Ishikawa (cell line): ENCODE data around the gene SPOCK1.

ENCODE experiments used
- CEBPB ChIP-seq: IDR thresholded peaks from 2 replicates; pipeline ENCODE4 v1.6.1; 2012
- CREB1 ChIP-seq: IDR thresholded peaks from 2 replicates; pipeline ENCODE4 v1.6.1; 2012; ENCODE audit warnings: low read depth
- EGR1 ChIP-seq: IDR thresholded peaks from 2 replicates; pipeline ENCODE4 v1.6.1; 2012
- EP300 ChIP-seq: IDR thresholded peaks from 2 replicates; pipeline ENCODE4 v1.6.1; 2012; ENCODE audit warnings: borderline replicate concordance
- FOXM1 ChIP-seq: IDR thresholded peaks from 2 replicates; pipeline ENCODE4 v1.6.1; 2012; ENCODE audit warnings: low read depth, borderline replicate concordance
- NFIC ChIP-seq: IDR thresholded peaks from 2 replicates; pipeline ENCODE4 v1.6.1; 2012
- RAD21 ChIP-seq: IDR thresholded peaks from 2 replicates; pipeline ENCODE4 v1.6.1; 2012; ENCODE audit warnings: low read depth
- TAF1 ChIP-seq: IDR thresholded peaks from 2 replicates; pipeline ENCODE4 v1.6.1; 2012; ENCODE audit warnings: low read depth, mild to moderate bottlenecking
- TCF12 ChIP-seq: IDR thresholded peaks from 2 replicates; pipeline ENCODE4 v1.6.1; 2012; ENCODE audit warnings: low read depth
- TEAD4 ChIP-seq: IDR thresholded peaks from 2 replicates; pipeline ENCODE4 v1.6.1; 2012
- YY1 ChIP-seq: IDR thresholded peaks from 2 replicates; pipeline ENCODE4 v1.6.1; 2012; ENCODE audit warnings: low read depth
- ZBTB7A ChIP-seq: IDR thresholded peaks from 2 replicates; pipeline ENCODE4 v1.6.1; 2012; ENCODE audit warnings: low read depth
- TF ChIP-seq, protein P1 (sequence below): IDR thresholded peaks from 2 replicates; pipeline ENCODE4 v1.6.1; 2012
- TF ChIP-seq, protein P2 (sequence below): IDR thresholded peaks from 2 replicates; pipeline ENCODE4 v1.6.1; 2012
- TF ChIP-seq, protein P3 (sequence below): IDR thresholded peaks from 2 replicates; pipeline ENCODE4 v1.6.1; 2012; ENCODE audit warnings: low read depth, mild to moderate bottlenecking

The SPOCK1 gene

DNA sequence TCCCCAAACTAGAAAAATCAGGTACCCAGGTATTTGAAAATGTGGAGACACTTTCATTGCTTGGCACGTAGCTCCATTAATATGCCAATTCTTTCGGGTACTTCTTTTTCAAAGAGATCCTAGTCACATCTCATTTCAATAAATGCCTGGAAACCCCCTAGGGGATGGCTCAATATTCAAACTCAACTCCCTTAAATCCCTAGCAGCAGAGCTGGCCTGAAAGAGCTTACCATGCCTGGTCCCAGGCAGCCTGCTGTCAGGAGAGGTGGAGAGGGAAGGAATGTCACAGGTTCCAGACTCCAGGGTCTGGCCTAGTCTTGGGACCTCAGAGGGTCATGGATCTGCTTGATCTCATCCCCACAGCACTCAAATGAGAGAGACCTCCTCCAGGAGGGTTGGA, 187.1 kb downstream of the SPOCK1 start:
- TF ChIP-seq TEAD4: no peak
- TF ChIP-seq NFIC: no peak
- TF ChIP-seq, protein P1, sequence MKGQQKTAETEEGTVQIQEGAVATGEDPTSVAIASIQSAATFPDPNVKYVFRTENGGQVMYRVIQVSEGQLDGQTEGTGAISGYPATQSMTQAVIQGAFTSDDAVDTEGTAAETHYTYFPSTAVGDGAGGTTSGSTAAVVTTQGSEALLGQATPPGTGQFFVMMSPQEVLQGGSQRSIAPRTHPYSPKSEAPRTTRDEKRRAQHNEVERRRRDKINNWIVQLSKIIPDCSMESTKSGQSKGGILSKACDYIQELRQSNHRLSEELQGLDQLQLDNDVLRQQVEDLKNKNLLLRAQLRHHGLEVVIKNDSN: no peak
- no peak for TF ChIP-seq TCF12
- no peak for TF ChIP-seq TAF1
- no peak for TF ChIP-seq CEBPB
- no peak for TF ChIP-seq YY1
- TF ChIP-seq, protein P2, sequence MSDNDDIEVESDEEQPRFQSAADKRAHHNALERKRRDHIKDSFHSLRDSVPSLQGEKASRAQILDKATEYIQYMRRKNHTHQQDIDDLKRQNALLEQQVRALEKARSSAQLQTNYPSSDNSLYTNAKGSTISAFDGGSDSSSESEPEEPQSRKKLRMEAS: no peak
- TF ChIP-seq RAD21: no peak

DNA sequence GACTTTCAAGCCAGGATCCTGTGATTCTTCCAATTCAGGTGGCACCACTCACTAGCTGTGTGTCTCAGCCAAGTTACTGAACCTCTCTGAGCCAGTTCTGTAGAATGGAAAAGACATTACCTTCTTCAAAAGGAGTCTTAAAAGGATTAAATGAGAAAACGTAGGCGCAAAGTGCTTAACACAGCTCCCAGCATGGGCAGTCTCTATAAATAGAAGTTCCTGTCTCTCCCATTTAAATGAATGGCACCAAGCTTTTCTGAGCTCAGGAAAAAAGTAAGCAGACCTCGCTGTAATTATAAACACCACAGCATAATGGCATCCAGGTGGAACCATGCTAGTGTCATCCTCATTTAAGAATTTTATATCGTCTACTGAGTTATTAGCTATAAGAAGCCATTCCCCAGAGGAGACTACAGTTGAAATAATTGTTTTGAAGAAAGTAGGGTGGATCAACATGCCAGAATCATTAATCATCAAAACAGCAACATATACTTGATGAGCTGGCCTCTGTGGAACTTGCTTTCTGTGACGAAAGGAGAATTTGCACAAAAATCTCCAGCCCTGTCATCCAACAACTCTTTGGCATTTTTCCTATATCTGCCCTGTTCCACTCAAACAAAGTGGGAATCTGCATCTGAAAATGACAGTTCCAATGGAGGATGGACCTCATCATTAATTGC, 188.9 kb downstream of the SPOCK1 start:
- TF ChIP-seq ZBTB7A (no peak), RAD21 (no peak), YY1 (no peak), EP300 (no peak)

DNA sequence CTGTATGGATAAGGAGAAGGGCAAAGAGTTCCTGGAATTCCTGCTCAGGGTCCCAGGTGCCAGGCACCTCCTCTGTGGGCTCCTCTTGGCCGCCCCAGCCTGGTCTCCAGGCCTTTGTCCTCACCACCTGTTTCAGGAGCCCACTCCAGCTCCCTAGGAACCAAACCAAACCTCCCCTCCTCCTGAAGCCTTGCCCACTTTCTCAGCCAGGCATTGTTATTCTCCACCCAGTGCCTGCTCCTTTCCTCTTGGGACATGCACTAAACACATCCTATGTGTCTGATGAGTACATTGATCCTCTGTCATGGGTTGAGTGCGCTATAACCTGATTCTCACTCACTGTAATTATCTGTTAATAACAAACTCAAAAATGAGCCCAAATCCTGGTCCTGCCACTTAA, 189.8 kb downstream of the SPOCK1 start:
- TF ChIP-seq FOXM1 (no peak), EGR1 (no peak), TAF1 (no peak), EP300 (no peak), YY1 (no peak), TEAD4 (no peak), CEBPB (no peak), ZBTB7A (no peak), TCF12 (no peak)
- TF ChIP-seq, protein P2: no peak

DNA sequence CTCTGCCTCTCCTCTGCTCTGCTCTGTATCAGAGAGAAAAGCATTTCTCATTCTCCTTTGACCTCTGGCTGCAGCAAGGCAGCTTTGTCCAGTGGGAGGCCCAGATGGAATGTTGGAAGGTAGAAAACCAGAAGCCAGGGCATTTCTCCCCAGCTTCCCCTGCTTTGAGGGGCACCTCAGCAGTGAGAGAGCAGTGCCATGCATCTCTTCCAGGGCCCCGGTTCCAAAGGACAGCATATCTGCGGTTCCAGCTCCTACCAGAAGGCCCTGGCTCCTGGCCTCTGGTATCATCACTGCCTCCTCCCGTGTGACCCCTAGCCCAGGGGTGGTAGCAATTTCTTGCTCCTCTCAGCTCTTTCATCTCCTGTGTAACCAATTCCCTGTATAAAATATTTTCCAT, 190.8 kb downstream of the SPOCK1 start:
- TF ChIP-seq TCF12 (no peak), FOXM1 (no peak), EGR1 (no peak), TEAD4 (no peak), TAF1 (no peak)

DNA sequence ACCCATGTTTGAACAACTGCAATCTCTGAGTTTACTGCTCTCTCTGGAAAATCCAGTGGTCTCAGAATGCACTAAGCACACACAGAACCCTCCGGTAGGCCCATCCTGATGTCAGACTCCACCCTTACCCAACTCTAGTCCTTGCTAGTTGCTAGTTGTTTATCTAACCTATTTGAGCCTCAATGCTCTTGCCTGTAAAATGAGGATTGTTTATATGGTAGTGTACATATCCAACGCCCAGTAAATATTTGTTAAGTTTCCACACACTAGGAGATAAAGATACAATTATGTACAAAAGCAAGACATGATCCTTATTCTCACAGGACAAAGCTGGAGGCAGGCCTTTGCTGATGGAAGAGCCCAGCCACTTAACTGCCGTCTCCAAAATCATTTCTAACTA, 192.2 kb downstream of the SPOCK1 start:
- TF ChIP-seq CEBPB: no peak

DNA sequence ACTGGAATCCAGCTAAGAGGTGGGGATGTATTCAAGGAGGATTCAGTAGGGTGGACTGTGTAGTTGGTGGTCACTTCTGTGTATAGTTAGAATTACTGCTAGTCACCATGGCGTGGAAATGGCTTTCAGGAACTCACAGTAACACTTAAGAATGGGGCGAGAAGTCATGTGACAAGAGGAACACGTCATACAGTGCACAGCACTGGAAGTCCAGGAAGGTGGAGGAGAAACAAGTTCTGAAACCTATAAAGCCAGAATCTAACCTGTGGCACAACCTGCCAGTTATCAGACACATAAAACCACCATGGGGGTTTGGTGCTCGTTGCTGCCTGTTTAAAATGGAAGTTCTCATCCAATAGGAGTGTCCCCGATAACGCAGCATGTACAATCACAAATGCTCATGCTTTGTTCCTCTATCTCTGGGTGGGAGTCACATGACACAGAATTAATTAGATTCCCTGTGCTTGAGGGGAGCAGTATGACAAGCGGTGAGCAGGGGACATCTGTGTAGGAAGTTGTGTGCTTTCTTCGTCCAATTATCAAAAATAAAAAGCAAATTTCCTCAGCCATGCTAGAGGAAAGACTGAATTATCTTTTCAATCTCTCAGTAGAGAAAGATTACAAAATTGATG, 193.0 kb downstream of the SPOCK1 start:
- TF ChIP-seq CREB1: no peak
- TF ChIP-seq YY1: no peak
- no peak for TF ChIP-seq EGR1

DNA sequence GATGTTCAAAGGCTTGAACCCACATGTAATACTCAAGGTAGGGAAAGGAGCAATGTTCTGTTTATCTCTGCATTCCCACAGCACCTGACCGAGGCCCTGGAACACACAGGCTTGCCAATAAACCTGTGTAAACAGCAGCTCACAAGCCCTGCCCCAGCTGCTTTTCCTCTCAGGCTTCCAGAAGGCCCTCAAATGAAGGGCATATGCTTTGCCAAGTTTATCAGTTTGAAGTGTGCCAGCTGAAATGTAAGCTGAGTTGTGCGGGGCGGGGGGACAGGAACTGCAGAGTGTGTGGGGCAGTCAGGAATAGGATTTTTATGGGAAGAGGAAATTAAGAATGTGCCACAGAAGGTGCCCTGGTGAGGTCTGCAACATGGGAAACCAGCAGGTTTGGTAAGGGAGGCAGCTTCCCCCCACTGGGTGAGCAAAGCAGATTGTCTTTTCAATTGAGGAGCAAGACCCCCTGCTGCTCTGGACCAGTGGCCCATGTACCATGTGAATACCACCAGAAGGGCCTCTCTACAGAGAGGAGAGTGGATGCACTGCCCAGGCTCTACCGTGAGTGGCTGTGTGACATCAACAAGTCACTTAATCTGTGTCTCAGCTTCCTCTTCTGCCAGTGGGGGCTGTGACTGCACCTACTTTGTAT, 194.8 kb downstream of the SPOCK1 start:
- TF ChIP-seq ZBTB7A (no peak), EP300 (no peak), FOXM1 (no peak), CEBPB (no peak), TEAD4 (no peak), EGR1 (no peak), NFIC (no peak), TAF1 (no peak), CREB1 (no peak), TCF12 (no peak), YY1 (no peak)
- TF ChIP-seq, protein P3, sequence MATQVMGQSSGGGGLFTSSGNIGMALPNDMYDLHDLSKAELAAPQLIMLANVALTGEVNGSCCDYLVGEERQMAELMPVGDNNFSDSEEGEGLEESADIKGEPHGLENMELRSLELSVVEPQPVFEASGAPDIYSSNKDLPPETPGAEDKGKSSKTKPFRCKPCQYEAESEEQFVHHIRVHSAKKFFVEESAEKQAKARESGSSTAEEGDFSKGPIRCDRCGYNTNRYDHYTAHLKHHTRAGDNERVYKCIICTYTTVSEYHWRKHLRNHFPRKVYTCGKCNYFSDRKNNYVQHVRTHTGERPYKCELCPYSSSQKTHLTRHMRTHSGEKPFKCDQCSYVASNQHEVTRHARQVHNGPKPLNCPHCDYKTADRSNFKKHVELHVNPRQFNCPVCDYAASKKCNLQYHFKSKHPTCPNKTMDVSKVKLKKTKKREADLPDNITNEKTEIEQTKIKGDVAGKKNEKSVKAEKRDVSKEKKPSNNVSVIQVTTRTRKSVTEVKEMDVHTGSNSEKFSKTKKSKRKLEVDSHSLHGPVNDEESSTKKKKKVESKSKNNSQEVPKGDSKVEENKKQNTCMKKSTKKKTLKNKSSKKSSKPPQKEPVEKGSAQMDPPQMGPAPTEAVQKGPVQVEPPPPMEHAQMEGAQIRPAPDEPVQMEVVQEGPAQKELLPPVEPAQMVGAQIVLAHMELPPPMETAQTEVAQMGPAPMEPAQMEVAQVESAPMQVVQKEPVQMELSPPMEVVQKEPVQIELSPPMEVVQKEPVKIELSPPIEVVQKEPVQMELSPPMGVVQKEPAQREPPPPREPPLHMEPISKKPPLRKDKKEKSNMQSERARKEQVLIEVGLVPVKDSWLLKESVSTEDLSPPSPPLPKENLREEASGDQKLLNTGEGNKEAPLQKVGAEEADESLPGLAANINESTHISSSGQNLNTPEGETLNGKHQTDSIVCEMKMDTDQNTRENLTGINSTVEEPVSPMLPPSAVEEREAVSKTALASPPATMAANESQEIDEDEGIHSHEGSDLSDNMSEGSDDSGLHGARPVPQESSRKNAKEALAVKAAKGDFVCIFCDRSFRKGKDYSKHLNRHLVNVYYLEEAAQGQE: no peak
- TF ChIP-seq, protein P1: no peak
- TF ChIP-seq, protein P2: no peak

DNA sequence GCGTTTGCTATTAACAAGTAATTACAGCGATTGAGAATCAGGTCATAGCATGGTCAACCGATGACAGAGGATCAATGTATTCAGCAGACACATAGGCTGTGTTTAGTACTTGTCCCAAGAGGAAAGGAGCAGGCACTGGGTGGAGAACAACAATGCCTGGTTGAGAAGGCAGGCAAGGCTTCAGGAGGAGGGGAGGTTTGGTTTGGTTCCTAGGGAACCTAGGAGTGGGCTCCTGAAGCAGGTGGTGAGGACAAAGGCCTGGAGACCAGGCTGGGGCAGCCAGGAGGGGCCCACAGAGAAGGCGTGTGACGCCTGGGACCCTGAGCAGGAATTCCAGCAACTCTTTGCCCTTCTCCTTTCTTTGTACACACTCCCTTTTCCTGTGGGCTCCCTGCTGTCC, 195.6 kb downstream of the SPOCK1 start:
- TF ChIP-seq, protein P3: no peak
- TF ChIP-seq FOXM1 (no peak), RAD21 (no peak), TCF12 (no peak), CREB1 (no peak), TEAD4 (no peak), ZBTB7A (no peak), EP300 (no peak), NFIC (no peak), CEBPB (no peak), TAF1 (no peak), YY1 (no peak), EGR1 (no peak)
- TF ChIP-seq, protein P1: no peak
- TF ChIP-seq, protein P2: no peak
